GM19240 (cell line): ENCODE results near the gene OLA1.

Experiments used
- DNase-seq: peaks from one replicate; pipeline ENCODE4 v3.0.0; 2011; ENCODE audit warnings: low spot score; ENCODE audit not compliant: insufficient read length

Gene OLA1

GRCh38 chr2:174224665-174225288 is 23.6 kb downstream of the OLA1 start:
- no peak for DNase-seq

DNA sequence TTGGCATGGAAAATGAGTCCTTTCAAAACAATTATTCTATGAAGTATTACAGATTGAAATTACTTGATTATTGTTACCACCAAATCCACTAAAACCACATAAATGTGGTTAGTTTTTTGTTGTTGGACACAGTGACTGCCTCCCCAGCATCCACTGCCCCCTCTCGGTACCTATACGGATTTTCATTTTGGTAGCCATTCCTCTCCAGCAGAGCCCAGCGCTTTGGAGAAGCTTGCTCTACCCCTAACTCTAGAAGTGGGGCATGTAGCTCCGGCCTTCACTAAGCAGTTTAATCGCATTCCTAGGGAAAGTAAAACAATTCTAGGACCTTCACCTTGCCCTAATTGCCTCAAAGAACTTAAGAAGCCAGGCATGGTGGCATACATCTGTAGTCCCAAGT is 24.2 kb downstream of the OLA1 start:
- no peak for DNase-seq

- no peak for DNase-seq
These were observed 24.9 kb downstream of the OLA1 start for GRCh38 chr2:174223388-174223787.

GRCh38 chr2:174222154-174222553 is 26.2 kb downstream of the OLA1 start:
- no peak for DNase-seq

DNA sequence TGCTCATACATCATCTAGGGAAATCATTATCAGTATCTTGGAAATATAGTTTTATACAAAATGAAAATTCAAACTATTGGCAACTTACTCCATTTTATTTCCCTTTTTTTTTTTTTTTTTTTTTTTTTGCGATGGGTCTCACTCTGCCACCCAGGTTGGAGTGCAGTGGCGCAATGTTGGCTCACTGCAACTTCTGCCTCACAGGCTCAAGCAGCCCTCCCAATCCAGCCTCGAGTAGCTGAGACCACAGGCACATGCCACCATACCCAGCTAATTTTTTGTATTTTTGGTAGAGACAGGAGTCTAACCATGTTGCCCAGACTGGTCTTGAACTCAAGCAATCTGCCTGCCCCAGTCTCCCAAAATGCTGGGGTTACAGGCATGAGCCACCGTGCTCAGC is 29.0 kb downstream of the OLA1 start:
- DNase-seq: no peak

- no peak for DNase-seq
These were observed 29.6 kb downstream of the OLA1 start for GRCh38 chr2:174218773-174219172.

- DNase-seq: no peak
These were observed 30.5 kb downstream of the OLA1 start for GRCh38 chr2:174217869-174218268.

- DNase-seq: no peak
These were observed 36.4 kb downstream of the OLA1 start for GRCh38 chr2:174211954-174212353.

DNA sequence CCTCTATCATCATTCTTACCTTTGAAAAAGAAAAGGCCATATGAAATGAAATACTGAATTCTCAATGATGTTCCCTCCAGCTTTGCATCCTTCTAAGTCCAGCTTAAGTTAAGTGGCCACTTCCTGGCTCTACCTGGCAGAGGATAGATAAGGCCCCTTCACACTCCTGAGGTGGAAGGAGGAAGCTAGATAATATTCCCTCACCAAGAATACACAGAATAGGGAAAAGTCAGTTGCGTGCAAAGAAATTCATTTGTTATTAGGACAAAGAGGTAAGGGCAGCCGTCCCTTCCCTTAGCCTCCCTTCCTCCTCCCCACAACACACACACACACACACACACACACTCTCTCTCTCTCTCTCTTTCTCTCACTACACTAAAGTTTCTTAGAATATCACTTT is 37.5 kb downstream of the OLA1 start:
- DNase-seq: no peak

DNA sequence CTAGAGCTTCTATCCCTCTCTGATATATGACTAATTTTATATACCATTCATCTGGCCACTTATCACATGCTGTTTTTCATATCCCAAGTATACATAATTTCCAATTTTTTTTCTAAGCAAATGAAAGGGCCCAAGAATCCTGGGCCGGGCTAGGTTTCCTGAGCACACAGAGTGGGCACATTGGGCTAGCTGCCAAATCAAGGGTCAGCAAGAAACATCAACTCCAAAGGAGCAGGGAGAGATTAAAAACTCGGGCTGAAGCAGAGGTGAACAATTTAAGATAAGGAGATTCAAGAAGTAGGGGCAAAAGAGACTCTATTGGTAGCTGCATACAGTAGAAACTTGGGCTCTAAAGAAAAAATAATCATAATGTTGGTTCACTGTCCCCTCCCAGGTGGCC is 39.0 kb downstream of the OLA1 start:
- no peak for DNase-seq

GRCh38 chr2:174208026-174208425 is 40.3 kb downstream of the OLA1 start:
- no peak for DNase-seq

GRCh38 chr2:174205562-174205961 is 42.8 kb downstream of the OLA1 start:
- DNase-seq: no peak

GRCh38 chr2:174202188-174202587 is 46.1 kb downstream of the OLA1 start:
- DNase-seq: no peak

DNA sequence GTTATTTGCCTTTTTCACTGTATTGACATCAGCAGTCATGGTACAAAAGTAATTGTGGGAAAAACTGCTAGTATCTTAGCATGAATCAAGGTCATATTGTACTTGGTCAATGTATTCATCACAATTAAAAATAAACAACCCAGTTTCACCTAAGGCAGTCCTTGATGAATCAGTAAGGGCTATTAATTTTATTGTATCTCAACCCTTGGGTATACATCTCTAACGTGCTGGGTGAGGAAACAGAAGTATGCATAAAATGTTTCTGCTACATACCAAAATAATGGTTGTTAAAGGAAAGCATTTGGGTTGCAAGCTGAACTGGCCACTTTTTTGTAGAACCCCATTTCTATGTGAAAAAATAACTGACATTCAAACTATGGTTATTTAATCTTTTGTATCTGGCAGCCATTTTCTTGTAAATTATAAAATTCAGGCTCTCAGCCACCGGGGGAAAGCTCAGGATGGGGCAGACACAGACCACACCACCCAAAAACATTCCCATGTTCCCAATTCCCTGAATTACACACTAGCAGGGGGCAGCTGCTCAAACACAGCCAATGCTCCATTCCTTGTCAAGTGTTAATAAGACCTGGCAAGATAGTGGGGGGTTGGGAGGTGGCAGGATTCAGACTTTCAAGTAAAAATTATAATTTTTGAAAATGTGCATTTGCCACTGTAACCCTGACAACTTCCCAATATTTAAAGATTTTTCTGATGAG is 49.3 kb downstream of the OLA1 start:
- DNase-seq: no peak

- DNase-seq: no peak
These were observed 53.1 kb downstream of the OLA1 start for GRCh38 chr2:174195253-174195652.

DNA sequence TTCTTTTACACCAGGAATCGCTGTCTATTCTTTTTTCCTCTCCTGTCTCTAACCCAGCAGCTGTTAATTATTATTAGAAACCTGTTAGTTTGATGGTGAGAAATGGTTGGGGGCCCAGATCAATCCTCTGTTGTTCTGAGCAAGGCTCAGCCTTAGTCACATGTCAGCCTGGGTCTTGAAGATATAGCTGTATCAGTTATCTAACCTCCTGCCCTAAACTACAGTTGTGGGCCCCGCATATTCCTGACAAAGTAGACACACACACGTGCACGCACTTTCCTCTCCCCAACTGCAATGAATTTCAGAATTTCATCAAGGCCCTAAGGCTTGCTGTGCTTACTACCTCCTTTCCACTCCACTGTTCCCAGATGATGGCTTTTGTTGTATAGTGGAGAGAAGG is 54.6 kb downstream of the OLA1 start:
- DNase-seq: no peak

DNA sequence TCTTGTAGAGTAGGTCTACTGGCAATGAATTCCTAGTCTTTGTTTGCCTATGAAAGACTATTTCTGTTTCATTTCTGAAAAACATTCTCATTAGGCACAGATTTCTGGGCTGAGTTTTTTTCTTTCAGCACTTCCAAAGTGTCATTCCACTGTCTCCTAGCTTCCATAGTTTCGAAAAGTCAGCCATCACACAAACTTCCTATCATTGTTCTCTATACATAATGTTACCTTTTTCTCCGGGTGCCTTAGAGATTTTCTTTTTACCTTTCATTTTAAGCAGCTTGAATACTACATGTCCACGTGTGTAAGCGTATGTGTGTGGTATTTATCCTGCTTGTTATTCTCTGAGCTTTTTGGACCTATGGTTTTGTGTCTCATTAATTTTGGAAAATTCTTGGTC is 55.7 kb downstream of the OLA1 start:
- no peak for DNase-seq

DNA sequence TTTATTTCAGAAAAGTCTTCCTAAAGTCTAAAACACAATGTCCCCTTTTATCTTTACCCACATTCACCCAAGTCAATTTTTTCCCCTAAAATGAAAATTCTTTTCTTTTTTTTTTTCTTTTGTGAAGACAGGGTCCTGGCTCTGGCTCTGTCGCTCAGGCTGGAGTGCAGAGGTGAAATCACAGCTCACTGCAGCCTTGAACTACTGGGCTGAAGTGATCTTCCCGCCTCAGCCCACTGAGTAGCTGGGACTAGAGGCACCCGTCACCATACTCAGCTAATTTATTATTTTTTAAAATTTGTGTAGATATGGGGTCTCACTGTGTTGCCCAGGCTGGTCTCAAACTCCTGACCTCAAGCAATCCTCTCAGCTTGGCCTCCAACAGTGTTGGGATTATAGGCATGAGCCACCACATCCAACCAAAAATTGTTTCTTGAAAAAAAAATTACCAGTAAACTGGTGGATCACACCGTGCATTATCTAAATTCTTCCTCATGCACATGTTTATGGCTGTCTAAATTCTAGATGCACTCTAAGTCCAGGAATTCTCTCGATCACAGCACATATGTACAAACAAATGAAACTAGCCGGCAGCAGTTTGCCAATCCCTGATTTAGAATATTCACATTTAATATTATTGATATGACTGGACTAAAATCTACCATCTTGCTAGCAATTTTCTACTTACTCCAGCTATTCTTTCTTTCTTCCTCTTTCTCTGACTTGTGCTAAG is 56.8 kb downstream of the OLA1 start:
- DNase-seq: no peak

DNA sequence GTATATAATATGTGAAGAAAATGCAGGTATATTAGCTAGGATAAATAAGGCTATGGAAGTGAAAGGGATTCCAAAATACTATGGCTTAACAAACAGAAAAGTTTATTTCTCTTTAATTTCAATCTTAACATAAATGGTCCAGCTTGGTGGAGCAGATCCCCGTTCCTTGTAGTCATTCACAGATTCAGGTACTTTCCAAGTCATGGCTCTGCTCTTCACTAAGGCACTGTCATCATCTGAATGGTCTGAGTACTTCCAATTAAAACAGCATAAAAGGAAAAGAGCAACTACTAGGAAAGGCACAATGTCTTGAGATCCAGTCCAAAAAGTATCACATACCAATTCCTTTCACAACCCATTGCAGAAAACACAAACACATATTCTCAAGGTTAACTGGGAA is 63.4 kb downstream of the OLA1 start:
- DNase-seq: no peak

DNA sequence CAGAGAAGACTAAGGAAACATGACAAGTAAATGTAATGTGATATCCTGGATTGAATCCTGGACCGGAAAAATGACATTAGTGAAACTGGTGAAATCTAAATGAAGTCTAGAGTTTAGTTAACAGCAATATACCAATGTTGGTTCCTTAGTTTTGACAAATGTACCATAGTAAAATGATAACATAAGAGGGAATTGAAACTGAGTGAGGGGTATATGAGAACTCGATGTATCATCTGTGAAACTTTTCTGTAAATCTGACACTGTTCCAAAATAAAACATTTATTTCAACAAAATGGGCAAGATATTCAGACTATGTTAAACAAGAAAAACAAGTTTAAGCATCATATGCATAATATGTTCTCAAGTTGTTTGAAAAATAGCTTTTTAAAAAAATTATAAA is 63.8 kb downstream of the OLA1 start:
- no peak for DNase-seq

- no peak for DNase-seq
These were observed 65.3 kb downstream of the OLA1 start for GRCh38 chr2:174183076-174183475.

GRCh38 chr2:174181368-174181767 is 67.0 kb downstream of the OLA1 start:
- no peak for DNase-seq
